GM12878 (cell line): Measurements from ENCODE around the gene SMG6. TPM values are rescaled to one million over a fixed set of nuclear protein-coding genes. Genes with fewer than 3 reads are reported as not detected.

Experiments used
- ATAC-seq: fragments of 200-7000 bp; cut with Tn5 transposase; 3 replicates; pipeline ENCODE4 v1.9.1; 2020; ENCODE audit warnings: mild to moderate bottlenecking, moderate library complexity
- BruUV-seq: library from RNA; stranded (reverse); fragments of 400-500 nt; replicated peaks from 2 replicates; lab custom pipeline; 2021; lab: Mats Ljungman, UMichigan
- CTCF ChIA-PET: fragments of 300-600 bp; sonication (Branson Sonifier 250); formaldehyde crosslinking; extraction: SDS; loops from one replicate; lab custom pipeline; 2021; ENCODE audit warnings: inconsistent platforms; lab: Yijun Ruan, JAX
- POLR2A ChIA-PET: fragments of 350-600 bp; formaldehyde crosslinking; extraction: SDS; loops from one replicate; lab custom pipeline; 2021; ENCODE audit warnings: inconsistent platforms; lab: Charles Lee
- RAD21 ChIA-PET: fragments of 300-600 bp; sonication (Branson Sonifier 250); formaldehyde crosslinking; loops from one replicate; lab custom pipeline; 2023; ENCODE audit warnings: antibody characterized with exemption; ENCODE audit not compliant: unreplicated experiment; lab: Charles Lee
- SMC1A ChIA-PET: fragments of 300-600 bp; sonication (Branson Sonifier 250); formaldehyde crosslinking; loops from one replicate; lab custom pipeline; 2023; ENCODE audit not compliant: unreplicated experiment, uncharacterized antibody; lab: Charles Lee
- DNase-seq: peaks from one replicate; pipeline ENCODE4 v3.0.0-alpha.2; 2011; ENCODE audit warnings: low read depth, low spot score
- FAIRE-seq: peaks from 3 replicates; lab custom pipeline; 2011; peaks lifted over from hg19 to GRCh38; lab: Jason Lieb, UNC
- H2AFZ ChIP-seq: 2 replicates; pipeline ENCODE4 v1.6.0; 2011; ENCODE audit warnings: low read depth, low read length, control low read depth; ENCODE audit not compliant: control insufficient read depth
- H3K27ac ChIP-seq: 2 replicates; pipeline ENCODE4 v1.5.1; 2011; ENCODE audit warnings: control low read depth; ENCODE audit not compliant: control insufficient read depth, insufficient read depth
- H3K27me3 ChIP-seq, 2 experiments: replicated peaks in 1 of 2; 2 replicates each; pipeline versions ENCODE4 v1.6.0 to v1.6.1; 2011; ENCODE audit warnings: low read length in 1 of 2; ENCODE audit not compliant: control insufficient read depth in 2 of 2, insufficient read depth in 2 of 2
- H3K36me3 ChIP-seq, 2 experiments: 2 replicates each; pipeline ENCODE4 v1.5.1; 2011; ENCODE audit warnings: low read length in 1 of 2; ENCODE audit not compliant: control insufficient read depth in 2 of 2, insufficient read depth in 2 of 2
- H3K4me1 ChIP-seq: 2 replicates; pipeline ENCODE4 v1.6.1; 2011; ENCODE audit warnings: mild to moderate bottlenecking, low read length, moderate library complexity, mixed read lengths; ENCODE audit not compliant: control insufficient read depth, insufficient read depth
- H3K4me2 ChIP-seq: 2 replicates; pipeline ENCODE4 v1.6.0; 2011; ENCODE audit warnings: control low read depth; ENCODE audit not compliant: control insufficient read depth, insufficient read depth
- H3K4me3 ChIP-seq: fragments of 200-600 bp; sonication (generic); 2 replicates; pipeline ENCODE4 v1.5.1; 2016
- H3K79me2 ChIP-seq: 2 replicates; pipeline ENCODE4 v1.6.0; 2011; ENCODE audit warnings: low read length; ENCODE audit not compliant: control insufficient read depth, insufficient read depth
- H3K9ac ChIP-seq: 2 replicates; pipeline ENCODE4 v1.8.0; 2011; ENCODE audit warnings: low read length, control low read depth, mixed read lengths; ENCODE audit not compliant: control insufficient read depth, insufficient read depth
- H3K9me3 ChIP-seq: replicated peaks from 3 replicates; pipeline ENCODE4 v1.5.1; 2011; ENCODE audit warnings: mild to moderate bottlenecking, low read length; ENCODE audit not compliant: control insufficient read depth, insufficient read depth
- H4K20me1 ChIP-seq: 2 replicates; pipeline ENCODE4 v1.6.0; 2011; ENCODE audit not compliant: control insufficient read depth, insufficient read depth
- ATF2 ChIP-seq: IDR thresholded peaks from 2 replicates; pipeline ENCODE4 v1.6.1; 2012; ENCODE audit warnings: low read length, inconsistent platforms
- ATF3 ChIP-seq: IDR thresholded peaks from 2 replicates; pipeline ENCODE4 v1.6.1; 2011; ENCODE audit warnings: low read depth, mild to moderate bottlenecking, low read length, moderate library complexity, borderline replicate concordance; ENCODE audit errors: extremely low read depth
- ATF7 ChIP-seq: fragments of 450-650 bp; IDR thresholded peaks from 2 replicates; pipeline ENCODE4 v1.6.1; 2016; ENCODE audit warnings: low read depth, mild to moderate bottlenecking
- BMI1 ChIP-seq: fragments of 450-650 bp; IDR thresholded peaks from 2 replicates; pipeline ENCODE4 v1.6.1; 2016; ENCODE audit warnings: mild to moderate bottlenecking, moderate library complexity, borderline replicate concordance
- CBFB ChIP-seq: IDR thresholded peaks from 2 replicates; pipeline ENCODE4 v1.6.1; 2016; ENCODE audit warnings: antibody characterized with exemption, low read depth
- CTCF ChIP-seq, 3 experiments: IDR thresholded peaks in 2 of 3; conservative IDR thresholded peaks in 1 of 3; 2 replicates each; pipeline ENCODE4 v1.5.1; 2011; ENCODE audit warnings: low read depth in 3 of 3, low read length in 3 of 3, mild to moderate bottlenecking in 3 of 3, control low read depth in 2 of 3, moderate library complexity in 2 of 3, inconsistent platforms in 1 of 3, mixed read lengths in 1 of 3; ENCODE audit not compliant: control insufficient read depth in 2 of 3, insufficient read depth in 1 of 3; ENCODE audit errors: extremely low read depth in 1 of 3
- ELK1 ChIP-seq: IDR thresholded peaks from 2 replicates; pipeline ENCODE4 v1.6.1; 2012; ENCODE audit warnings: low read depth, low read length, improper control_type of control experiment
- EP300 ChIP-seq, 2 experiments: fragments of 150-350 bp in 1 of 2; IDR thresholded peaks; 2 replicates each; pipeline ENCODE4 v1.6.1; 2011 to 2012; ENCODE audit warnings: low read depth in 2 of 2, low read length in 2 of 2, borderline replicate concordance in 1 of 2, improper control_type of control experiment in 1 of 2, inconsistent platforms in 1 of 2; ENCODE audit not compliant: control insufficient read depth in 1 of 2
- IKZF1 ChIP-seq: fragments of 450-650 bp; conservative IDR thresholded peaks from 2 replicates; pipeline ENCODE4 v1.6.1; 2017; ENCODE audit warnings: antibody characterized with exemption, mild to moderate bottlenecking
- IRF4 ChIP-seq: IDR thresholded peaks from 2 replicates; pipeline ENCODE4 v1.6.1; 2011; ENCODE audit warnings: low read depth, low read length
- KAT2A ChIP-seq: conservative IDR thresholded peaks from 2 replicates; pipeline ENCODE4 v1.6.1; 2011; ENCODE audit warnings: low read depth, low read length; ENCODE audit not compliant: control insufficient read depth
- PML ChIP-seq: IDR thresholded peaks from 2 replicates; pipeline ENCODE4 v1.6.1; 2012; ENCODE audit warnings: low read length, inconsistent platforms
- SMAD1 ChIP-seq: fragments of 450-650 bp; IDR thresholded peaks from 2 replicates; pipeline ENCODE4 v1.6.1; 2018; ENCODE audit warnings: mild to moderate bottlenecking, low read depth; ENCODE audit not compliant: partially characterized antibody
- SMARCA5 ChIP-seq: fragments of 450-650 bp; IDR thresholded peaks from 2 replicates; pipeline ENCODE4 v1.6.1; 2017; ENCODE audit warnings: mild to moderate bottlenecking
- SPI1 ChIP-seq: IDR thresholded peaks from 2 replicates; pipeline ENCODE4 v1.6.1; 2011; ENCODE audit warnings: low read depth, mild to moderate bottlenecking, low read length, moderate library complexity, borderline replicate concordance; ENCODE audit not compliant: insufficient read depth
- STAT3 ChIP-seq: IDR thresholded peaks from 2 replicates; pipeline ENCODE4 v1.6.1; 2011; ENCODE audit warnings: low read depth, low read length, improper control_type of control experiment
- YY1 ChIP-seq: IDR thresholded peaks from 2 replicates; pipeline ENCODE4 v1.6.1; 2011; ENCODE audit warnings: low read depth, mild to moderate bottlenecking, low read length
- ZBED1 ChIP-seq: IDR thresholded peaks from 2 replicates; pipeline ENCODE4 v1.6.1; 2016; ENCODE audit warnings: borderline replicate concordance
- ZNF274 ChIP-seq: IDR thresholded peaks from one replicate; pipeline ENCODE4 v1.8.0; 2011; ENCODE audit not compliant: insufficient read length, insufficient read depth
- WGBS: methylation state at CpG from one replicate; pipeline ENCODE4 v1.1.6; 2016; ENCODE audit warnings: low lambda C conversion rate; ENCODE audit not compliant: insufficient replicate concordance, insufficient coverage; ENCODE audit errors: missing lambda C conversion rate; 5-methylcytosine and 5-hydroxymethylcytosine counted together
- in situ Hi-C: fragments of 300-500 bp; cut with MboI; formaldehyde crosslinking; loops from 9 replicates; pipeline ENCODE4 v1.14.3; 2018; ENCODE audit warnings: mixed read lengths
- intact Hi-C: fragments of 100-400 bp; cut with micrococcal nuclease; formaldehyde crosslinking; loops from one replicate; pipeline ENCODE4 v1.14.2; 2022; ENCODE audit not compliant: unreplicated experiment
- polyA plus RNA-seq, 11 experiments: library from polyadenylated mRNA; depleted of rRNA in 4 of 11; unstranded in 6 of 11; stranded (reverse) in 5 of 11; fragments of >200 nt; fragmentation: Nextera tagmentation in 4 of 11; fragmentation: Illumina TruSeq in 1 of 11; extraction: Ambion mirVana in 4 of 11; extraction: Trizol in 1 of 11; gene quantifications; 1 replicate in 1 of 11; 2 replicates in 10 of 11; pipeline versions ENCODE4 v1.2.1 to v1.2.3, GENCODE V29; 2011 to 2016; ENCODE audit warnings: inconsistent platforms in 2 of 11, missing spikeins in 2 of 11, low read depth in 1 of 11
- total RNA-seq, 4 experiments: library from RNA; depleted of rRNA in 3 of 4; stranded (reverse); fragments of >200 nt in 3 of 4; fragmentation: Illumina TruSeq in 1 of 4; extraction: Trizol in 1 of 4; gene quantifications; 2 replicates each; pipeline versions ENCODE4 v1.2.1 to v1.2.3, GENCODE V29; 2013 to 2021

The SMG6 gene
- total and polyA plus RNA-seq, 10 of the 15 experiments (the other 5 are each of a cell fraction or from before 2014, with no cell fraction given): 0.58 to 28.7 (median 15.7) TPM

GRCh38 chr17:2239882-2240430, 63.6 kb downstream of the SMG6 start (continued):
- TF ChIP-seq ELK1: no peak
- no peak for TF ChIP-seq SMAD1
- no peak for TF ChIP-seq STAT3
- TF ChIP-seq IRF4: peak; percentile 54; the same call in 1 of the 2 replicates
- peak; percentile 59 for TF ChIP-seq IKZF1
- TF ChIP-seq EP300 (IDR thresholded peaks at IDR 0.05; ENCODE audit: borderline replicate concordance in 1 of 2, control insufficient read depth in 1 of 2, low read depth in 2 of 2, low read length in 2 of 2): peak in 1 of 2 experiments; percentile 37; a peak in 1 of 4 replicates

GRCh38 chr17:2239170-2239551, 64.4 kb downstream of the SMG6 start:
- ChIA-PET RAD21 (interaction anchor here (0.6 to 4.7 kb wide), 25 partner anchors 14 to 186 kb away, joined by 3 to 54 read pairs (median 7); partner anchors contain the start of gene HIC1), CTCF (interaction anchor here (0.7 to 3.6 kb wide), 16 partner anchors 9 to 185 kb away, joined by 3 to 25 read pairs (median 4); partner anchors contain the start of gene HIC1), POLR2A (interaction anchor here (0.7 to 2.8 kb wide), 13 partner anchors 10 to 183 kb away, joined by 3 to 22 read pairs (median 5); partner anchors contain the start of gene HIC1), SMC1A (interaction anchor here (0.6 to 3.7 kb wide), 31 partner anchors 9 to 190 kb away, joined by 3 to 70 read pairs (median 6); partner anchors contain the start of gene HIC1)
- TF ChIP-seq ATF2 (no peak), ZNF274 (no peak), ATF3 (no peak), PML (no peak; the same call in 1 of the 2 replicates), ZBED1 (no peak), KAT2A (no peak), BMI1 (no peak), ATF7 (no peak), SMARCA5 (no peak), CBFB (no peak), YY1 (no peak), CTCF (IDR thresholded peaks at IDR 0.05 in 2 of 3, conservative IDR thresholded peaks at IDR 0.05 in 1 of 3; ENCODE audit: control insufficient read depth in 2 of 3, extremely low read depth in 1 of 3, insufficient read depth in 1 of 3, low read depth in 3 of 3, low read length in 3 of 3) (no peak), SPI1 (no peak)
- intact Hi-C loops (no loop called here), in situ Hi-C loops (no loop called here)
- DNase-seq (no peak), ATAC-seq (no peak), FAIRE-seq (no peak)
- 0 out of 2 replicates have a peak overlapping the region, but pooled peaks have one; percentile 36 for H3K4me3 ChIP-seq
- peak overlapping the region; percentile 99 for H3K27ac ChIP-seq
- no peaks in the 10 kb centered on the region for H3K9me3 ChIP-seq
- H3K9ac ChIP-seq: peak overlapping the region; percentile 91
- no peaks in the 10 kb centered on the region for H4K20me1 ChIP-seq
- 1% methylated on average over 2 of the region's 2 CpGs for WGBS
- H2AFZ ChIP-seq: no peak overlapping the region
- peaks cover 5 to 19% of the 10 kb centered on the region in 2 experiments for H3K36me3 ChIP-seq
- H3K79me2 ChIP-seq: peaks cover 31% of the 10 kb centered on the region
- TSS peak; percentile 51 for BruUV-seq
- peak overlapping the region; percentile 92 for H3K4me2 ChIP-seq
- no peaks in the 10 kb centered on the region for H3K27me3 ChIP-seq
- peaks cover 50% of the 10 kb centered on the region for H3K4me1 ChIP-seq
